GM19467 (cell line): ENCODE data around the gene GPR135.

Experiments used
- ATAC-seq: cut with Tn5 transposase; IDR thresholded peaks from one replicate; pipeline ENCODE4 v1.9.1; 2021; ENCODE audit warnings: mild to moderate bottlenecking, moderate library complexity; ENCODE audit not compliant: unreplicated experiment

The GPR135 gene, protein sequence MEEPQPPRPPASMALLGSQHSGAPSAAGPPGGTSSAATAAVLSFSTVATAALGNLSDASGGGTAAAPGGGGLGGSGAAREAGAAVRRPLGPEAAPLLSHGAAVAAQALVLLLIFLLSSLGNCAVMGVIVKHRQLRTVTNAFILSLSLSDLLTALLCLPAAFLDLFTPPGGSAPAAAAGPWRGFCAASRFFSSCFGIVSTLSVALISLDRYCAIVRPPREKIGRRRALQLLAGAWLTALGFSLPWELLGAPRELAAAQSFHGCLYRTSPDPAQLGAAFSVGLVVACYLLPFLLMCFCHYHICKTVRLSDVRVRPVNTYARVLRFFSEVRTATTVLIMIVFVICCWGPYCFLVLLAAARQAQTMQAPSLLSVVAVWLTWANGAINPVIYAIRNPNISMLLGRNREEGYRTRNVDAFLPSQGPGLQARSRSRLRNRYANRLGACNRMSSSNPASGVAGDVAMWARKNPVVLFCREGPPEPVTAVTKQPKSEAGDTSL

DNA sequence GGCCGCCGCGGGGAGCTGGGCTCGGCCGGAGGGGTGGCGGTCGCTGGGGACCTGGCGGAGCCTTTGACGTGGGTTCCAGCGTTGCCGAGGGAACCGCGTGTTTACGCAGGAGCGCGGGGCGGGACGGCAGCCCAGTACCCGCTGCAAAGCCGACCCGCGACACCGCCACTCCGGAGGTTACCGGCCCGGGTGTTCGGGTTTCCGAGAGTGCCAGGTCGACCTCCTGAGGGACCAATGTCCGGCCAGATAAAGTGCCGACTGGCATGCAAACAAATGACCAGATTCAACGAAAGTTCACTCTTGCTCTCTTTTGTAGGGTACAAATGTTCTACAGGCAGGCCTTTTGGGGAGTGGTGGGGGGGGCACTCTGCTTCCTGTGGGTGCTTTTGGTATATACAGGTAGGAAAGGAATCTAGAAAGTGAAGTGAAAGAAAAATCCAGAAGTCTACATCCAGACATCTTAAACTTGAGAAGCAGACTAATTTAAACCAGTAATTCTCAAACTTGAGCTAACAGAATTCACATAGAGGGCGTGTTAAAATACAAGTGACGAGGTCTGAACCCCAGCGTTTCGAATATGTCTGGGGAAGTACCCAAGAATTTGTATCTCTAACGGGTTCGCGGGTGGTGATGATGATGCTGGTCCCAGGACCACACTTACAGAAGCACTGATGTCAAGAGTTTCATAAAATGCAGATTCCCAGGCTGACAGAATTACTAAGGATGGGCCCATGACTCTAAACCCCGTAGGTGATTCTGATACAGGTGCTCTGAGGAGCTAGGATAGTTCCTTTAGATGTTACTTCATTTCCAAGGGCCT is at the start of gene GPR135:
TSS of gene GPR135 (minus strand) at position 65 of the 820 bp plus-strand sequence. CDS start 154 bp downstream, outside the sequence.
- ATAC-seq, result no peak

DNA sequence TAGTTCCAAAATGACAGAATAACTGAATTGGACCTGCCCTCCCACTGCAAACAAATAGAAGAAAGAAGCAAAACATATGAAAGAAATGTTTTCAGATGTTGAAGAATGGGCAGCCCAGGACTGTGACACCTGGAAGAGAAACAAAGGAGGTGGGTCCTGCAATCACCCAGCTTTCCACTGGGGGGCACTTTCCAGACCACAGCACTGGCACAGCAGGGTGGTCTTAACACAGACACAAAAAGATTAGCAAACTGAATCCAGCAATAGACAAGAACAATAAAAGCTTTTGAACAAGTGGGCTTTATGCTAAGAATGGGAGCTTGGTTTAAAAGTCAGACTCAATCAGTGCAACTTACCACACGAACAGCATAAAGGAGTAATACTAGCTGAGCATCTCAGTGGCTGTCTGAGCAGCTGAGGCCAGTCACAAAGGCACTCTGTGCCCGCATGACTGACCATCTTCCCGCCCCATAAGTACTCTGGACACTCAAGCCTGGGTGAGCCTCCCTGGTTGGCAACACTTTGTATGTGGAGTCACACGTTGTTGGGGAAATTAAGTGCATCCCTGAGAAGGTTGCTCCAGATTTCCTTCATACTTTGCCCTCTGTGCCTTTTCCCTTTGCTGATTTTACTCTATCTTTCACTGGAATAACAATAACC is 46.9 kb upstream of the GPR135 start:
- no peak for ATAC-seq

DNA sequence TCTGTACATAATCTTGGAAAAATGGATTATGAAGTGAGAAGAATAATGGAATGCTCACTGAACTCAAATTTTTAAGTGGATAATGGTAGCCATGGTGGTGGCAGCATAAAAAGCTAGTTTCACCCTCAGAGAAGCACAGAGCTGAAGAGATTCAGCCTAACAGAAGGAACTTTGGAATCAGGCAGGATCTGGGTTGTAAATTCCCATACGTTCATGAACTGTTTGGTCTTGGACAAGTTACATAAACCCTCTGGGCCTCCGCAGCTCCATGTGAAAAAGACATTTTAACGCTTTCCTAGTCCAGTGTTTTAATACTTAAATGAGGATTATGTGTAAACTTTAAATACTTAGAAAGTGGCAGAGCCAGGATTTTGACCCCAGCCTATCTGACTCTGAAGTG is 45.8 kb upstream of the GPR135 start:
- no peak for ATAC-seq

- no peak for ATAC-seq
Observed at GRCh38 chr14:59510001-59510400, 44.8 kb upstream of the GPR135 start.

DNA sequence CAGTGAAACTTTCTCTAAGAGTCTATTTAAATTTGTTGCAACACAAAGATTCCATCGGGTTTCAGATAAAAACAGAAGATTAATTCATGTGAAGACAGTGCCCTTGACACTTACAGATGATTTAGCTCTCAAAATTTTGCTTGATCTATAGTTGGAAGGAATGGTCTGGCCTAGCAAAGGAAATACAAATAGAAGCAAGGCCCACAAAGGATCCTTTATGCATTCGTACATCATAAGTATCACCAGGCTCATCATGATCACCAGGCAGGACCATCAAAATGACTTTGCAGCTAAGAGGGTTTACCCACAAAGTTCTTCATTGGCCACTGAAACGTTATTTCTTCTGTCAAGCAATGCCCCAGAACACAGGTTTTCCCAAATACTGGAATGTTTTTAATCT is 43.9 kb upstream of the GPR135 start:
- no peak for ATAC-seq

DNA sequence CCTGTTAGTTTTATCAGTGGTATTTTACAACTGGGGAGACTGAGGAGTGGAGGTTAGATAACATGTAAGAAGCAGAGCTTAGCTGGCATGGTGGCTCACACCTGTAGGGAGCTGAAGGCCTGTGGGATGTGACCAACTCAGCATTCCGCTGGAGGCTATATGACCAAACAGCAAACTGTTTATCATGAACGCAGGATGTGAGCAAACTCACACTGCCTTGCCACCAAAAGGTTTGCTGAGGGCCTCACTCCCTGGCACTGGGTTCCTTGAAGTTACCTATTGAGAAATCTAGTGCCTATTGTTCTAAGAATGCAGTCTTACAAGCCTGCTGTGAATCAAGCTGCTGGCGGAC is 42.5 kb upstream of the GPR135 start:
- no peak for ATAC-seq

DNA sequence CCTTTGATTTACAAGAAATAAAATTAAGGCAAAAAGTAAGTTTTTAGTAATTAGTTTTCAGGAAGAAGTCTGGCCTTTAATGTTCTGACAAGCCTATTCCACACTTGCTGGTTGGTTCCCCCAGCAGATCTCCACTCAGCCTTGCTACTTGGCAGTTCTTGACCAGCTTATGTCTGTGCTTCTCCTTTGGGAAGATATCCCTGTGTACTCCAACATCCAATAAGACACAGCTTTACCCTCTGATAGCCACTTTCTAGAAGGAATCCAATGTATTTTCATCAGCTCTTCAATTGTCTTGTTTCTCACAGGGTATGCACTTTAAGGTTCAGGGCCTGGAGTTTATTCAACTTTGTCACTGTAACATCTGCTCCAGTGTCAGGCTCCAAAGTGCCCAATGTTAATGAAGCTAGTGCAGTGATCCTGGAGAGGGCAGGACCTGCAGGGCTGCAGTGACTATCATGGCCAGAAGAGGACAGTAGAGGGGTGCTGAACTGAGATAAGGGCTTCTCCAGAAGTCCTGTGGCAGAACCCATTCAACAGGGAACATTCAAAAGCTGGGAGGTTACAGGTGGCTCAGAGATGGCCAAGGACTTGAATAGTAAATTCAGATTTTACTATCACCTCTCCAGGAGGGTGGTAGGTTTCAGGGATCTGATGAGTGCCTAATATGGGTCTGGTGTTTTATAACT is 42.0 kb upstream of the GPR135 start:
- ATAC-seq, result peak; percentile 83

GRCh38 chr14:59503256-59503655 is 38.1 kb upstream of the GPR135 start:
- no peak for ATAC-seq

DNA sequence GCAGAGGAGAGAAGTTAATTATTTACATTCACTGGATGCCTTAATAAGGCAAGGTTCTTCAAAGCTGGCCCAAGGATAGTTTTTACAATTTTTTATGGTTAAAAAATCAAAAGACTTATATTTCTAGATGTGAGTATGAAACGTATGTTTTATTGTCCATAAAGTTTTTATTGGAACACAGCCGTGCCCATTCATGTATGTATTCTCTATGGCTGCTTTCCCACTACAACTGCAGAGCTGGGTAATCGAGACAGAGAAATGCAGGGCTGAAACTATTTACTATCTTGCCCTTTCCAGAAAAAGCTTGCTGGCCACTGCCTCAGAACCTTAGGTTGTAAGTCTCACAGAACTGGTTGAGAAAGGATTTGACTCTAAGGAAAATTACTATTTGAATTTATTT is 35.6 kb upstream of the GPR135 start:
- ATAC-seq, result no peak

- ATAC-seq, result no peak
Observed at GRCh38 chr14:59492384-59492783, 27.2 kb upstream of the GPR135 start.

GRCh38 chr14:59490756-59491155 is 25.6 kb upstream of the GPR135 start:
- ATAC-seq, result no peak

- peak; percentile 36 for ATAC-seq
Observed at GRCh38 chr14:59484639-59485175, 19.5 kb upstream of the GPR135 start.

GRCh38 chr14:59483819-59484638 is 18.8 kb upstream of the GPR135 start, which contains the start of the genes JKAMP and L3HYPDH:
Gene JKAMP, plus strand, starts transcription at chr14:59484517. Its CDS starts 73 bp downstream, at chr14:59484590.
Gene L3HYPDH, minus strand, starts transcription at chr14:59484408. Its CDS starts 92 bp downstream, at chr14:59484316.
- ATAC-seq, result peak; percentile 83

DNA sequence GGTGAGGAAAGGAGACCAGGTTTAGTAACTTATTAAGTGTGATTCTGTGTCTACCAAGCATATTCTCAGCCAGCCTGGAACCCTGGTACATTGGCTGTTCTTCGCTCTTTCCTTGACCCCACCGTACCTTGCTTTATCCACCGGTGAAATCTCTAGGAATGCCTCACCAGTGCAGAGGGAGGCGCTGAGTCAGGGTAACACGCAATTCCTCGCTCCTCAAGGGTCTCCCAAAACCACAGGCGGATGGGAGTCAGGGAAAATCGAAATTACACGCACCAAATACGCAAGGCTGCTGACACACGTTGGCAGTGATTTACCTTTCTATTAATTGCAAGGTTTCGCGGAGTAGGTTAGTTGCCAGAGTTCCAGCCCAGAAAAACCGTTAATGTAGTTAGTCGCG is 18.2 kb upstream of the GPR135 start:
- no peak for ATAC-seq

DNA sequence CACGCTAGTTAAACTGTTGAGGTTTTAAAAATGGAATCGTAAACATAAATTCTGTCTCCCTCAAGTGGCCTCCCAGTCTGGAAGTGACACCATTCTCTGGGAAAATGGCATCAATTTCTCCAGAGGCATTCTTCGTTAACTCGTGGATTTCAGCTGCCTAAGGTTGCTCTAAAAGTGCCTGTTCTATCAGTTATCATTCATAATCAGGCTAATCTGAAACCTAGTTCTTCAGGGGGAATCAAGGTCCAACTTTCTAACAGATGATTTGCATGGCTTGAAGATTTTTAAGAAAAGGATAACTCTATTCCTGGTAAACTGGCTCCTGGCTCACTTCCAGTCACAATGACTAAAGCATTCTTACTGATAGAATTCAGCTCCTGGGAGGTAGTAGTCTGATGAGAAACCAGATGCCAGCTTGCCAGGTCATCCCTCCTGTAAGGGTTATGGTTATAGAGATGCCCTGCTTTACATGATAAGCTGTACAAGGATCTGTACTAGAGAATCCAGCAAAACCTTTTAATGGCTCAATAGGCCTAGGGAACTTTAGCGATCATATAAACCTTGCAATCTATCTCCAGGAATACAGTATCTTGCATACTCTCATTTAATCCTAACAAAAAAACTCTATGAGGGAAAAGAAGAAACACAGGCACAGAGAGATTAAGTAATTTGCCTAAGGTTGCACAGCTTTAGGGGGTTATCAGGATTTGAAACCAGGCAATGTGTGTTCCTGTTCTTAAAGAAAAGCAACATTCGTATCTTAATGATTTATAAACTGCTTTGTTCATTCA is 17.6 kb upstream of the GPR135 start:
- no peak for ATAC-seq

DNA sequence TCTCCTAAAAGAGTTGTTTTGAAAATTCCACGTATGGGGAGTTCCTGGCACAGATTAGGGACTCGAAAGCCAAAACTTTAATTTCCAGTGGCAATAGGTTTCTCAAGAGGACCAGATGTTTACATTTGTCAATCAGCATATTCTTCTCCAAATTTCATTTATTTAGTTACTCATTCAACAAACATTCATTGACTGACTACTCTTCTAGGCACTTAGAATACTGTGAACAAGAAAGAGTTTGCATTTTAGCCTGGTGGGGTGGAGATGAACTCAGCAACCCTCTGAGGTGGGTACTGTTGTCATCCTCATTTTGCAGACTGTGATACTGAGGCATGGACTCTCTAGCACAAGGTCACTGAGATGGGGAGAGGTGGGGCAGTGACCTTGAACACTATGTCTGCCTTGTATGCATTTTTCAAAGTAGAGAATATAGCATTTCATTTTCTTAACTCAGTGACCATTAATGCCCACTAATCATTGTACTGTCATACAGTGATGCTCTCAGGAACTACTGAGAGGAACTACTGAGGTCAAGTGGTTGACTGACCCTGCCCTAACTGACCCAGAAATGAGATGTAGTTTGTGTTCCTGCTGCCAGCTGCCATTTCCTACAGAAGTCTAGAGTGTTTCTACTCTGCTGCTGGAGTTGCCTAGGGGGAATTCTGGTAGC is 16.8 kb upstream of the GPR135 start:
- no peak for ATAC-seq

DNA sequence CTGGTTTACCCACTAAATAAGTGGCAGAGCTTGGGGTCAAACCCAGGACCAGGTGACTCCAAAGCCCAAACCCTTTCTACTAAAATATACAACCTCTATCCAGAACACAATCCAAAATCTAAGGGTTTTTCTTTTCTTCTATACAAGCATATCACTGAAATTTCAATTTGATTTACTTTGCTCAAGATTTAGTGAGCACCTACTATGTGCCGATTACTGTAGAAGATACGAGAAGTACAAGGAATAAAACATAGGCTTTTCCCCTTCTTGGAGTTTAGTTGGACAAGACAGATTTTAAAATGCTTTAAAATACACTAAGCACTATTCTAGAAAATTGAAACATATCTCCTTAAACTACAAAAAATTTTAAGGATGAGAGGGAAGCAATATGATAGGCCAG is 16.2 kb upstream of the GPR135 start:
- ATAC-seq, result no peak

DNA sequence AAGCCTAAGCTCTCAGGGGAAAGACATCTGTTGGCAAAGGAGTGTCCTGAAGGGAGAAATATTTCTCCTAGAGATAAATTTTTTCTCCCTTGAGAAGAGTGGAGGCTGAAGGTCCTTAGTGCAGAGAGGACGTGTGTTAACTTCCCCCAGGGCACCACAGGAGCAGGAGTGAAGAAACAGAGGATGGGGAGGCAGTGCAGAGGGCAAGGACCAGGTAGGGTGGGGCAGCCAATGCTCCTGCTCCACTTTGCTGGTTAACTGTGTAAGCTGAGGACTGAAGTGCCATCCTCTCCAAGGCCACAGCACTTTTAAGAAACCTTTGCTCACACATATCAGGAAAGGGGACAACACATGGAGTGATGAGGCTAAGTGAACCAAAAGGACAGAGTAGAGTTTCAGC is 15.0 kb upstream of the GPR135 start:
- ATAC-seq, result no peak
